WTC11 (cell line): Measurements from ENCODE around the gene PPP2R5A.

Source experiments
- ATF1 ChIP-seq: sonication (generic); formaldehyde crosslinking; IDR thresholded peaks from 2 replicates; pipeline ENCODE4 v1.8.1; 2023; ENCODE audit warnings: mild to moderate bottlenecking, moderate library complexity, missing genetic modification reagents
- FOXJ3 ChIP-seq: sonication (generic); formaldehyde crosslinking; IDR thresholded peaks from 2 replicates; pipeline ENCODE4 v1.9.0; 2021; ENCODE audit warnings: missing genetic modification reagents, mild to moderate bottlenecking, borderline replicate concordance
- TF ChIP-seq, protein P1 (sequence below): fragments of 200-600 bp; IDR thresholded peaks from 2 replicates; pipeline ENCODE4 v1.8.0; 2022; ENCODE audit warnings: antibody characterized with exemption

DNA sequence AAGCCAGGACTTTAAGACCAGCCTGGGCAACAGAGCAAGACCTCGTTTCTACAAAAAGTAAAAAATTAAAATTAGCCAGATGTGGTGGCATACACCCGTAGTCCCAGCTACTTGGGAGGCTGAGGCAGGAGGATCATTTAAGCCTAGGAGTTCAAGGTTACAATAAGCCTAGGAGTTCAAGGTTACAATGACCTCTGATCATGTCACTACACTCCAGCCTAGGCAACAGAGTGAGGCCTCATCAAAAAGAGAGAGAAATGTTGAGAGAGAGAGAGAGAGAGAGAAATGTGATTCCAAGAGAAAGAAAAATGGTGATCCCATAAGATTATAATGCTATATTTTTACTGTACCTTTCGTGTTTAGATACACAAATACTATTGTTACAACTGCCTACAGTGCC lies 69.3 kb downstream of the PPP2R5A start:
- TF ChIP-seq, protein P1, sequence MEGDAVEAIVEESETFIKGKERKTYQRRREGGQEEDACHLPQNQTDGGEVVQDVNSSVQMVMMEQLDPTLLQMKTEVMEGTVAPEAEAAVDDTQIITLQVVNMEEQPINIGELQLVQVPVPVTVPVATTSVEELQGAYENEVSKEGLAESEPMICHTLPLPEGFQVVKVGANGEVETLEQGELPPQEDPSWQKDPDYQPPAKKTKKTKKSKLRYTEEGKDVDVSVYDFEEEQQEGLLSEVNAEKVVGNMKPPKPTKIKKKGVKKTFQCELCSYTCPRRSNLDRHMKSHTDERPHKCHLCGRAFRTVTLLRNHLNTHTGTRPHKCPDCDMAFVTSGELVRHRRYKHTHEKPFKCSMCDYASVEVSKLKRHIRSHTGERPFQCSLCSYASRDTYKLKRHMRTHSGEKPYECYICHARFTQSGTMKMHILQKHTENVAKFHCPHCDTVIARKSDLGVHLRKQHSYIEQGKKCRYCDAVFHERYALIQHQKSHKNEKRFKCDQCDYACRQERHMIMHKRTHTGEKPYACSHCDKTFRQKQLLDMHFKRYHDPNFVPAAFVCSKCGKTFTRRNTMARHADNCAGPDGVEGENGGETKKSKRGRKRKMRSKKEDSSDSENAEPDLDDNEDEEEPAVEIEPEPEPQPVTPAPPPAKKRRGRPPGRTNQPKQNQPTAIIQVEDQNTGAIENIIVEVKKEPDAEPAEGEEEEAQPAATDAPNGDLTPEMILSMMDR = no peak
- no peak for TF ChIP-seq FOXJ3 (CRISPR knock-in tag)
- TF ChIP-seq ATF1 = no peak
